Hepatocyte (in vitro differentiated cells): ENCODE measurements around the gene PWWP2B. TPM values are rescaled to one million over a fixed set of nuclear protein-coding genes. Genes with fewer than 3 reads are reported as not detected.

Source experiments
- DNase-seq: peaks from one replicate; pipeline ENCODE4 v3.0.0-alpha.2; 2016; ENCODE audit warnings: low spot score
- H2AFZ ChIP-seq: fragments of 200-600 bp; sonication (generic); 2 replicates; pipeline ENCODE4 v1.6.0; 2016; ENCODE audit warnings: antibody characterized with exemption, mild to moderate bottlenecking
- H3K27ac ChIP-seq: fragments of 200-600 bp; sonication (generic); 2 replicates; pipeline ENCODE4 v1.5.1; 2016; ENCODE audit warnings: mild to moderate bottlenecking
- H3K27me3 ChIP-seq: fragments of 200-600 bp; sonication (generic); 2 replicates; pipeline ENCODE4 v1.6.1; 2016
- H3K36me3 ChIP-seq: fragments of 200-600 bp; sonication (generic); replicated peaks from 2 replicates; pipeline ENCODE4 v1.5.1; 2016; ENCODE audit warnings: low read depth; ENCODE audit not compliant: insufficient read depth
- H3K4me1 ChIP-seq: fragments of 200-600 bp; sonication (generic); 2 replicates; pipeline ENCODE4 v1.5.1; 2016; ENCODE audit warnings: mild to moderate bottlenecking, moderate library complexity; ENCODE audit not compliant: insufficient read depth
- H3K4me2 ChIP-seq: fragments of 200-600 bp; sonication (generic); 2 replicates; pipeline ENCODE4 v1.6.0; 2016
- H3K4me3 ChIP-seq: fragments of 200-600 bp; sonication (generic); 2 replicates; pipeline ENCODE4 v1.5.1; 2016; ENCODE audit warnings: mild to moderate bottlenecking
- H3K79me2 ChIP-seq: fragments of 200-600 bp; sonication (generic); 2 replicates; pipeline ENCODE4 v1.6.0; 2017; ENCODE audit warnings: mild to moderate bottlenecking
- H3K9me2 ChIP-seq: fragments of 200-600 bp; sonication (generic); replicated peaks from 2 replicates; pipeline ENCODE4 v1.6.0; 2017; ENCODE audit warnings: mild to moderate bottlenecking; ENCODE audit not compliant: insufficient read depth
- H3K9me3 ChIP-seq: fragments of 200-600 bp; sonication (generic); 2 replicates; pipeline ENCODE4 v1.5.1; 2016; ENCODE audit warnings: low read depth, mild to moderate bottlenecking
- H4K20me1 ChIP-seq: fragments of 200-600 bp; sonication (generic); 2 replicates; pipeline ENCODE4 v1.6.0; 2016; ENCODE audit warnings: mild to moderate bottlenecking; ENCODE audit not compliant: insufficient read depth, poor library complexity, severe bottlenecking
- CTCF ChIP-seq: fragments of 200-600 bp; sonication (generic); IDR thresholded peaks from 2 replicates; pipeline ENCODE4 v1.5.1; 2016; ENCODE audit warnings: antibody characterized with exemption, mild to moderate bottlenecking; ENCODE audit not compliant: poor library complexity
- EZH2 ChIP-seq: fragments of 200-600 bp; sonication (generic); IDR thresholded peaks from 2 replicates; pipeline ENCODE4 v1.6.1; 2016; ENCODE audit warnings: antibody characterized with exemption, mild to moderate bottlenecking, borderline replicate concordance
- EZH2phosphoT487 ChIP-seq: fragments of 200-600 bp; sonication (generic); IDR thresholded peaks from one replicate; pipeline ENCODE4 v1.6.1; 2018; ENCODE audit warnings: antibody characterized with exemption, mild to moderate bottlenecking, low read depth, moderate library complexity; ENCODE audit not compliant: unreplicated experiment, severe bottlenecking
- WGBS: methylation state at CpG from one replicate; pipeline ENCODE4 v1.1.6; 2016; ENCODE audit warnings: low lambda C conversion rate; ENCODE audit errors: missing lambda C conversion rate; 5-methylcytosine and 5-hydroxymethylcytosine counted together
- polyA plus RNA-seq: library from polyadenylated mRNA; unstranded; fragments of >200 nt; fragmentation: Nextera tagmentation; extraction: Ambion mirVana; gene quantifications from 2 replicates; pipeline ENCODE4 v1.2.1, GENCODE V29; 2016
- total RNA-seq: library from RNA; depleted of rRNA; stranded (reverse); fragments of >200 nt; gene quantifications from 2 replicates; pipeline ENCODE4 v1.2.3, GENCODE V29; 2014

Gene PWWP2B
- total and polyA plus RNA-seq, 2 experiments from 2014 or later = 10.7 to 18.0 TPM

- DNase-seq = no peak
- no peaks in the 10 kb centered on the region for H3K36me3 ChIP-seq
- H4K20me1 ChIP-seq = no peaks in the 10 kb centered on the region
- WGBS = 96% methylated on average over 11 of the region's 11 CpGs
- H3K4me2 ChIP-seq = no peak overlapping the region
- H3K4me3 ChIP-seq = no peak overlapping the region
- H3K9me3 ChIP-seq = no peaks in the 10 kb centered on the region
- no peaks in the 10 kb centered on the region for H3K27me3 ChIP-seq
- H3K79me2 ChIP-seq = no peaks in the 10 kb centered on the region
- no peaks in the 10 kb centered on the region for H3K9me2 ChIP-seq
- no peaks in the 10 kb centered on the region for H3K4me1 ChIP-seq
- no peak overlapping the region for H2AFZ ChIP-seq
- no peak for TF ChIP-seq EZH2
- no peak for TF ChIP-seq EZH2phosphoT487
- no peak for TF ChIP-seq CTCF
- H3K27ac ChIP-seq = no peak overlapping the region
These were observed 31.5 kb downstream of the PWWP2B start for GRCh38 chr10:132428486-132428995.

GRCh38 chr10:132429281-132430230 lies 32.6 kb downstream of the PWWP2B start:
- no peak overlapping the region for H3K4me2 ChIP-seq
- no peak for DNase-seq
- H3K4me3 ChIP-seq = no peak overlapping the region
- no peaks in the 10 kb centered on the region for H3K27me3 ChIP-seq
- no peaks in the 10 kb centered on the region for H4K20me1 ChIP-seq
- no peak overlapping the region for H3K27ac ChIP-seq
- no peaks in the 10 kb centered on the region for H3K36me3 ChIP-seq
- no peak overlapping the region for H2AFZ ChIP-seq
- TF ChIP-seq EZH2phosphoT487 (no peak), CTCF (no peak), EZH2 (no peak)
- H3K4me1 ChIP-seq = no peaks in the 10 kb centered on the region
- WGBS = 81% methylated on average over 16 of the region's 18 CpGs
- H3K79me2 ChIP-seq = no peaks in the 10 kb centered on the region
- H3K9me2 ChIP-seq = no peaks in the 10 kb centered on the region
- H3K9me3 ChIP-seq = no peaks in the 10 kb centered on the region

- Histone ChIP-seq H4K20me1 (no peaks in the 10 kb centered on the region), H3K9me2 (no peaks in the 10 kb centered on the region), H3K4me3 (no peak overlapping the region), H3K79me2 (no peaks in the 10 kb centered on the region), H3K9me3 (no peaks in the 10 kb centered on the region), H3K4me2 (no peak overlapping the region), H2AFZ (no peak overlapping the region), H3K4me1 (no peaks in the 10 kb centered on the region), H3K36me3 (no peaks in the 10 kb centered on the region), H3K27ac (no peak overlapping the region), H3K27me3 (no peaks in the 10 kb centered on the region)
- WGBS = 99% methylated on average over 8 of the region's 8 CpGs
- DNase-seq = no peak
- TF ChIP-seq EZH2phosphoT487 = no peak
- TF ChIP-seq EZH2 = no peak
- no peak for TF ChIP-seq CTCF
These were observed 33.3 kb downstream of the PWWP2B start for GRCh38 chr10:132430231-132430743.
